NOMO-1 treated with DMSO at 0.1 percent for 48 hours (cell line): Measurements from ENCODE around the gene RTL10.

Source experiments
- DNase-seq: peaks from one replicate; lab custom pipeline; 2025; ENCODE audit not compliant: unreplicated experiment; lab: John Stamatoyannopoulos, UW

Gene RTL10

DNA sequence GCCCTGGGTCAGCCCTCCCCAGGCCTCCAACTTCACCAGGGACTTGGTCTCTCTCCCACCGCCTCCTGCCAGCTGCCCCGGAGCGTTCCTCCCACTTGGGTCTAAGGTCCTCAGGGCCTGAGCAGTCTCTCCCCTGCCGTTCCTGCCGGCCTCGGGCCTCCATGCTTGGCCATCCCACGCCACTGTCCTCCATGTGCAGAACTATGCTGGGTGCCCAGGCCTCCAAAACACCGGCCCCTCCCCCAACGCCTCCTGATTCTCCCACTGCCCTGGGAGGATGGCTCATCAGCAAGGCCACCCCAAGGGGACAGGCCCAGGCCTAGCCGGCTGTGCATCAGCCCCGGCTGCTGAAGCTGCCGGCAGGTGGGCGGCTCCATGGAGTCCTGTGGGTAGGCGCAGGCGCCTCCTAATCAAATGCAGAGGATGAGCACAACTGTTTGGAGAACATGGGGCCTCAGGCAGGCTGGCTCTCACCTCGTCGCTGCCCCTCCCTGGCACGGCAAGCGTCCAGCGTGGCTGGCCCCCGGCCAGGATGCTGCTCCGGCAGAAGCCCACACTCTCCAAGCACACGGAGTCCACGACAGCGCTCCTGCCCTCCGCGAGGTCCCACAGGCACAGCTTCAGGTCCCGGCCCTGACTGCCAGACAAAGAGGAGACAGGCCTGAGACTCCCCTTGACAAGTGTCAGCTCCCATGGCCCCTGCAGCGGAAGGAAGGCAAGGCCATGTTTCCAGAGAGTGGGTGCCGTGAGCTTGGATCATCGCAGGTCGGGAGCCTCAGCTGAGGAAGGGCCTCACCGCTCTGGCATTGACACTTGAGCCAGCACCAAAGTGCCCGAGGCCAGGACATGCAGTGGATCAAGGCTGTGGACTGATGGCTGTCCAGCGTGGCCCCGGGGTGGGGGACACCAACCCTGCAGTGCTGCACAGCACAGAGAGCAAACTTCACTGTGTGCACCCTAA is 42.6 kb downstream of the RTL10 start:
- no peak for DNase-seq

DNA sequence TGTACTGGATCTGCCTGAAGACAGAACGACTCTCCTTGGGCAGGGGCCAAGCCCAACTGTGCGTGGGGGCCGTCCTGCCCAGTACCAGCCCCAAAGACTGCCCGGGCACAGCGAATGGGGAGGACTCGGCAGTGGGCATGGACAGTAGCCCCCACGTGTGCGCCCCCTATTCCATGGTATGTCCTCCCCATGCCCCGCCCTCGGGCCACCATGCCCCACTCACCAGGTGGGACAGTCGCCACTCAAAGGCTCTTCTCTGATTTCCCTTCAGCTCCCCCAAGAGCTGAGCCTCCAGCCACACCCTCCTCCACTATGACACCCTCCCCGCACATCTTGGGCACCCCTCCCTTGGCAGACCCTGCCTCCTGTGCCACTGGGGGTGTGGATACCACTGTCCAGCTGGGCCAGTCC is 43.5 kb downstream of the RTL10 start:
- no peak for DNase-seq

DNA sequence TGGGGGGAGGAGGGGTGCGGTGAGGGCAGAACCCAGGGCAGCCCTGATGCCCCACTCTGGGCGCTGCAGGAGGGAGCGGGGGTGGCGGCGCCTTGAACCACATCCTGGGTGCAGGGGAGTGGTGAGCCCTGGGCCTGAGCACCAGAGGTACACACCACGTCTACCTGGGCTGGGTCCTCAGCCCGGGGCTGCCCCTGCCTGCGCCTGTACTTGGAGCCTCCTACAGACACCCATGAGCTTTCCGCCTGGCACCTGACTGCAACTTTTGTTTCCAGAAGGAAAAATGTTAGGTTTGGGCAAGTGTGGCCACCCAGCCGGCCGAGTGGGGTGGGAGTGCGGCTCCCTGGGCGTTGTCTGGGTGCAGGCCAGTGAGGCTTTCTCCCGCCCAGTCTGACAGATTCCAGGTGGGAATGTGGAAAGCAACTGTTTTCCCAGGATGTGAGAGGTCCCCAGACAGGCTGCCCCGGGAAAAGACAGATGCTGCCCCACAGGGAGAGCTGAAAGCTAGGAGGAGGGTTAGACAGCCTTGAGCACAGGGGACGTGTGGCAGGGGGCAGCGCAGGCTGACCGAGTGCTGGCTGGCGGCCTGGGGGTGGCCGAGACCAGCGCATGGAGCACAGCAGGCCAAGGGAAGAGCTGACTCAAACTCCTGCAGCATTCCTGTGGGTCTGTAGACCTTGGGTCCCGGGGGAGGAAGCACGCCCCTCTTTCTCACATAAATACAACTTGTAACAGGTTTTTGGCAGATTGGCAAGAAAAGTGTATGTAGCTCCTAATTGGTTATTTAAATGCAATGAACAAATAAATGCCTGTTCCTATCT is 44.1 kb downstream of the RTL10 start:
- DNase-seq: no peak

DNA sequence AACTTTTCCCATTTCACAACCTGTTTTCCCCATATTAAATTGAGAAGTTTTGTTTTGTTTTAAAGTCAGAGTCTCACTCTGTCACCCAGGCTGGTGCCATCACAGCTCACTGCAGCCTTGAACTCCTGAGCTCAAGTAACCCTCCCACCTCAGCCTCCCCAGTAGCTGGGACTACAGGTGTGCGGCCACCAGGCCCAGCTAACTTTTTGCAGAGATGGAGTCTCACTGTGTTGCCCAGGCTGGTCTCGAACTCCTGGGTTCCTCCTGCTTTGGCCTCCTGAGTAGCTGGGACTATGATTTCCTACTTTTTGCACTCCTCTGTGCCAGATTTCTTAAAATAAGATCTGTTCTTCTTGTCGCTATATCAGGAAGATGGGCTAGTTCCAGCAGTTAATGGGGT is 44.9 kb downstream of the RTL10 start:
- DNase-seq: no peak

DNA sequence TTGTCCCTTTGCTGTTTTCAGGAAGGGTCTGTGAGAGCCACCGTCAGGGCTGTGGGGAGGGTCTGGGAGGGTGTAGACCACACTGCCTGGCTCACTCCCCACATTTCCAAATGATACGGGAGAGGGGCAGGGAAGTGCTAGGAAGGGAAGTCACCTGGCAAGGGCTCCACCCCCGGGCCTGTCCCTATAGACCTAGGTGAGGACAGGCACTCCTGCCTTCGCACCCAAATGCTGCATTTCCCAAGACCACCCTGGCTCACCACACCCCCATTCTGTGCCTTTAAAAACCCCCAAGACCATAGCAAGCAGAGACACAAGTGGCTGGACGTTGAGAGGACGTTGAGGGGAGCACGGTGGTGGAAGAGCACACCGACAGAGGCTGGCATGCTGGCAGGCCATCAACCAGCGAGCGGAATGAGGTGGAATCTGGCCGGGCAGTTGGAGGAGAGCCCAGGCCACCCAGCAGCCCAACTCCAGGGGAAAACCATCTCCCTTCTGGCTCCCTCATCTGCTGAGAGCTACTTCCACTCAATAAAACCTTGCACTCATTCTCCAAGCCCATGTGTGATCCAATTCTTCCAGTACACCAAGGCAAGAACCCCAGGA is 45.7 kb downstream of the RTL10 start:
- no peak for DNase-seq

DNA sequence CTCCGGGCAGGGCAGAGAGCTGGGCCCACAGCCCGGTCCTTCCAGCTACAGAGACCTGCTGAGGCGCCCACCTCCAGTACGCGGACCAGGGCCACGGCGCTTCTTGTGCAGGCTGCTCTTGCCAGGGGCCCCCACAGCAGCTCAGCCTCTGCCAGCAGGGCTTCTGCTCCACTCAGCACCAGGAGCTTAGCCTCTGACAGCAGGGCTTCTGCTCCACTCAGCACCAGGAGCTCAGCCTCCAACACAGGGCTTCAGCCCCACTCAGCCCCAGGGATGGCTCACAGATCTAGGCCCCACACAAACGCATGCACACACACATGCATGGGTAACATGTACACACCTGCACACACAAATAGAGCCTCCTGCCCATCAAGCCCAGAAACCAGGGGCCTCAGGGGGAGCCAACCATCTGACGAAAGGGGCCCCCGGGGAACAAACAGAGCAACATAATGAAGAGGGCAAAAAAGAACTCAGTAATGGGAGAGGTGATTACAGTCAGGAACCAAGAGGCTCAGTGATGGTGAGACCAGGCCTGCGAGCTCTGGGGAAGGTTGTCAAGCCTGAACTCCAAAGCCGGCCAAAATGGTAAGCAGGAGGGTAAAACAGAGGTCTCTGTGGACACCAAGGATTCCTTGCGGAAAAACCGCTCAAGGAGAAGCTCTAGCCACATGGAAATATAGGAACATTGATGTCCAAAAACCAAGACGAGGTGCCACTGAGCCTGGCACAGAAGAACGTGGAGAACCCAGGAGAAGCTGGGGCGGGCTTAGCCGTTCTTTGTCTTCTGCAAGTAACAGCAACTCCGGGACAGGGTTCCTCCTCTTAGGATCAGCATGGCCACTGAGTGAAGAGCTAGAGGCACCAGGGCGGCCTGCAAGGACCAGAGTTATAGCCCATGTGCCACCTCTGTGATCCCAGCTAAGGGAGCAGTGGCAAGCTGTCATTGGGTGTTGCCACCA is 46.5 kb downstream of the RTL10 start:
- no peak for DNase-seq

DNA sequence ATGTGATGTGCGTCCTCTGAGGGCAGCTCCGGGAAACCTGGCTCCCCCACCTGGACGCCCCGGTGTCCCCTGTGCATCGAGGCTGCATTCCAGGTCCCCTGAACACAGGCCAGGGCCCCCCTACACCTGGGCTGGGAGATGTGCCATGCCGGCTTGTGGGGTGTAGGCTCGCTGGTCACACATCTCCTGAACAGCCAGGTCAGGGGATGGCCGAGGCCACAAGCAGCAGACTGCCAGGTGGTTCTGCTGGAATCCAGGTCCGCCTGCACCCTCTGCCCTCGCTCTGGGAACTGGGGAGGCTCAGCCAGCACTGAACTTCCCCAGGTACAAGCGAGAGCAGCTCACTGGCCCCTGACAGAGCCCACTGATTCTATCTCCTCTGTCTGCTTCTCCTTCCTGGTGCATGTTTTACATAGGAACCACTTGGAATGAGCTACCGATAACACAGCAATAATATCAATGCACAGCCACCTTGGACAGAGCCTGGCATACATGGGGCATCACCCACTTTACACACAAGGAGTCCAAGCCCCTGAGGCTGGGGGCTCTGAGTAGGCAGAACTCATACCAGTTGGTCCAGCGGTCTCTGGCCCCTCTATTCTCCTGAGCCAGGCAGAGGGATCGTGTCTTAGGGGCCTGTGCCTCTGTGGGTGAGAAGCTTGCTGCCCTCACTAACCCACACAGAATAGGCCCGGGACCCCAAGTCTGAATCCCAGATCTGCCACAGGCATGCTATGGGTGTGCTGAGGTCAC is 47.3 kb downstream of the RTL10 start:
- DNase-seq: no peak

DNA sequence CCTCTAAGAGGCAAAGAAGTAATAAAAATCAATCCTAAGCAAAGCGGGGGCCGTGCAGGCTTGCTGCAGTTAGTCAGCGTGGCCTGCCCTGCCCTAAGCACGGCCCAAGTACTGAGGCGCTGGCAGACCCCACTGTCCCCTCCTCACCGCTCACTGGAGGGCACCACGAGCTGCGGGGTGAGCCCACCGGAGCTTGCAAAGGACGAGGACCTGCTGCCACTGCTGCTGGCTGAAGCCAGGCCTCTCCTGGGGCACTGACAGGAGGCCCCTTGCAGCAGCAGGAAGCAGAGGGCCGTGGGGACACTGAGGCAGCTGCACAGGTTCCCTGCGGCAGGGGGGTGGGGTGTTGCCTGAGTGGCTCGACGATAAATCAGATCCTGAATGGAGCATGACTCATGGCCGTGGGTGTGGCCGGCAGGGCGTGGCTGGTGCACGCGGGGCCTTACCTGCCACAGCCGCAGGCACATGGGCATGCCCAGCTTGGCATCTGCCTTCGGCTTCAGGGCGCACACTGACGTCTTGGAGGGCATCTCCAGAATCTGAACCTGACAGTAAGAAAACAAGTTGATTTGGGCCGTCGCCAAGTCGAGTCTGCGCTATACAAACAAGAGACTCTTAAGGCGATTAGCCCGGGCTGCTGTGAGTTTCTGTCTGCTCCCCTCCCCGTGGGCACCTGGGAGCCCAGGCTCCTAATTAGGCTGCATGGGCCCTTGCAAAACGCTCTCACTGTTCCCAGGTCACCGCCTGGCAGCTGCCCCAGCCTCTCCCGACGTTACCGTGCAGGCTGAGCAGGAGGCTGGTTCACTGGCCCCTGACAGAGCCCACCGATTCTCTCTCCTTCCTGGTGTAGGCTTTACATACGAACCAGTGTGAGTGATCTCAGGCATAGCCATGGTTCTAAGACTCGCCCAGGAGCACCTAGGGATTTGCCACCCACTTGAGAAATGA is 48.2 kb downstream of the RTL10 start:
- DNase-seq: no peak

DNA sequence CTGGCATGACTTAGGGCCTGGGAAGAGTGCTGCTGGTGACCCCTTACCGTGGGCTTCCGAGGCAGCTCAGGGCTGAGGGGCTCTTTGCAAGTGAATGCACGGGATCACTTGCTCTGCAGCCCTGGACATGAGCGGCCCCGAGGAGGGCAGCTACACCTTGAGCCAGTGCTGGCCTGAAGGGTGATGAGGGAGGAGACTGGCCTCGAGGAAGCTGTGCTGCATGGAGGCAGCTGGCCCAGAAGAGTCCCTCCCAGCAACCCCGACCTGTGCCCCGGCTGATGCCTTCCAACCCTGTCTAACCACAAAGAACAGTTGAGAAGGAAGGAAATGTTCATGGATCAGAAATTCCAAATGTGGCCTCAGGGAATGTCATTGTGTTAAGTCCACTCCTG is 48.9 kb downstream of the RTL10 start:
- DNase-seq: no peak
